HepG2 (cell line): ENCODE measurements around the gene NPDC1. TPM values are rescaled to one million over a fixed set of nuclear protein-coding genes. Genes with fewer than 3 reads are reported as not detected.

Experiments
- BORCS8-MEF2B ChIP-seq: sonication (generic); formaldehyde crosslinking; IDR thresholded peaks from 2 replicates; pipeline ENCODE4 v1.8.0; 2022; ENCODE audit warnings: mild to moderate bottlenecking, missing genetic modification reagents
- CHCHD3 ChIP-seq: sonication (generic); formaldehyde crosslinking; IDR thresholded peaks from 2 replicates; pipeline ENCODE4 v1.8.0; 2022; ENCODE audit warnings: mild to moderate bottlenecking, missing genetic modification reagents, moderate library complexity
- MIER2 ChIP-seq: IDR thresholded peaks from 2 replicates; pipeline ENCODE4 v1.6.1; 2016; ENCODE audit warnings: missing biosample characterization, missing genetic modification reagents
- MYC ChIP-seq: sonication (generic); formaldehyde crosslinking; IDR thresholded peaks from 2 replicates; pipeline ENCODE4 v1.9.0; 2021; ENCODE audit warnings: missing genetic modification reagents, borderline replicate concordance
- RBM39 ChIP-seq: fragments of 200-400 bp; formaldehyde crosslinking; IDR thresholded peaks from one replicate; pipeline ENCODE4 v1.6.1; 2018; ENCODE audit warnings: antibody characterized with exemption, mild to moderate bottlenecking, low read depth, low read length; ENCODE audit not compliant: poor library complexity, severe bottlenecking
- ZBTB42 ChIP-seq: sonication (generic); formaldehyde crosslinking; IDR thresholded peaks from 2 replicates; pipeline ENCODE4 v1.5.0; 2020; ENCODE audit warnings: mild to moderate bottlenecking, missing genetic modification reagents
- ZNF180 ChIP-seq: sonication (generic); formaldehyde crosslinking; IDR thresholded peaks from 2 replicates; pipeline ENCODE4 v1.4.0; 2020; ENCODE audit warnings: low read depth, missing genetic modification reagents, borderline replicate concordance
- ZNF207 ChIP-seq: fragments of 450-650 bp; IDR thresholded peaks from 2 replicates; pipeline ENCODE4 v1.6.1; 2016; ENCODE audit warnings: antibody characterized with exemption, borderline replicate concordance
- ZNF337 ChIP-seq: sonication (generic); formaldehyde crosslinking; IDR thresholded peaks from 2 replicates; pipeline ENCODE4 v1.5.1; 2020; ENCODE audit warnings: missing genetic modification reagents, low read depth, mild to moderate bottlenecking, borderline replicate concordance
- ZNF343 ChIP-seq: sonication (generic); formaldehyde crosslinking; IDR thresholded peaks from 2 replicates; pipeline ENCODE4 v1.4.0; 2020; ENCODE audit warnings: mild to moderate bottlenecking, missing genetic modification reagents
- ZNF776 ChIP-seq: sonication (generic); formaldehyde crosslinking; IDR thresholded peaks from 2 replicates; pipeline ENCODE4 v1.4.0; 2020; ENCODE audit warnings: mild to moderate bottlenecking, missing genetic modification reagents
- ZNF850 ChIP-seq: sonication (generic); formaldehyde crosslinking; conservative IDR thresholded peaks from 2 replicates; pipeline ENCODE4 v1.9.0; 2021; ENCODE audit warnings: mild to moderate bottlenecking, missing genetic modification reagents
- polyA plus RNA-seq, 8 experiments: library from polyadenylated mRNA; depleted of rRNA in 3 of 8; stranded (reverse) in 7 of 8; unstranded in 1 of 8; fragments of >200 nt; fragmentation: Illumina TruSeq in 4 of 8; extraction: Trizol in 4 of 8; gene quantifications; 2 replicates each; pipeline versions ENCODE4 v1.2.1 to v1.2.3, GENCODE V29; 2011 to 2016; ENCODE audit warnings: low read depth in 4 of 8, missing spikeins in 1 of 8, mixed read lengths in 1 of 8; ENCODE audit not compliant: insufficient read depth in 1 of 8
- total RNA-seq, 5 experiments: library from RNA; depleted of rRNA; stranded (reverse); fragments of >200 nt; fragmentation: Illumina TruSeq; extraction: Trizol; gene quantifications; 2 replicates each; pipeline ENCODE4 v1.2.3, GENCODE V29; 2016; ENCODE audit warnings: low read depth in 1 of 5
- TF ChIP-seq, protein P1 (sequence below): sonication (generic); formaldehyde crosslinking; IDR thresholded peaks from 2 replicates; pipeline ENCODE4 v1.4.0; 2020; ENCODE audit warnings: mild to moderate bottlenecking, missing genetic modification reagents, borderline replicate concordance
- TF ChIP-seq, protein P2 (sequence below): sonication (generic); formaldehyde crosslinking; IDR thresholded peaks from 2 replicates; pipeline ENCODE4 v1.4.0; 2020; ENCODE audit warnings: missing genetic modification reagents
- TF ChIP-seq, protein P3 (sequence below): sonication (generic); formaldehyde crosslinking; IDR thresholded peaks from 2 replicates; pipeline ENCODE4 v1.5.0; 2020; ENCODE audit warnings: mild to moderate bottlenecking, missing genetic modification reagents

The NPDC1 gene
- total and polyA plus RNA-seq, 2 of the 13 experiments (the other 11 are each of a cell fraction or from before 2014, with no cell fraction given): 0.84 to 5.4 TPM

DNA sequence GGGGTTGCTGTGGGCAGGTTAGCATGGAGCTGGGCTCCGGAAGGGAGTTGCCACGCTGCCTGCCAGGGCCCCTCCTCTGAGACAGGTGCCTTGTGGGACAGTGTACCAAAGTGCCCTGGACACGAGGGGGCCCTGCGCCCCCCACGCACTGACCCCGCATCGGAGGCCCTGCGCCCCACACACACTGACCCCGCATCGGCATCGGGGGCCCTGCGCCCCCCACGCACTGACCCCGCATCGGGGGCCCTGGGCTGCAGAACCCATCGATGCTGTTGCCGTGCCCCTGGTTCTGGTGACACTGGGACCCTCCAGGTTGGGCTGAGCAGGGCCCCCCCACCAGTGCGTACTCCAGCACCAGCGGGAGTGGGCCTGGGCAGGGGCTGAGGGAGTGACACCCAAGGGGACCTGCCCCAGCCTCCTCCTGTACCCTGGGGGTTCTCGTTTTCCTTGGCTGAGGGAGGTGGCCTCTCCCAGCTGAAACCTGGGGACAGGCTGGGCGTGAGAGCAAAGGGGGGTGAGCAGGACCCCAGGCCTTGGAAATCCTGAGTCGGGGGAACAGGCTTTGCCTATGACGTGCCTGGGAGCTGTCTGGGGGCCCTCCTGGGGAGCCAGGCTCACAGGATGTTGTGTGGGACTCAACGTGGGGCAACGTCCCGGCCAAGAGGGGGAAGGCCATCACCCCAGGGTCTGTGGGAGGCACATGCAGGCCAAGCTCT is 17.5 kb upstream of the NPDC1 start (continued):
- TF ChIP-seq, protein P1, sequence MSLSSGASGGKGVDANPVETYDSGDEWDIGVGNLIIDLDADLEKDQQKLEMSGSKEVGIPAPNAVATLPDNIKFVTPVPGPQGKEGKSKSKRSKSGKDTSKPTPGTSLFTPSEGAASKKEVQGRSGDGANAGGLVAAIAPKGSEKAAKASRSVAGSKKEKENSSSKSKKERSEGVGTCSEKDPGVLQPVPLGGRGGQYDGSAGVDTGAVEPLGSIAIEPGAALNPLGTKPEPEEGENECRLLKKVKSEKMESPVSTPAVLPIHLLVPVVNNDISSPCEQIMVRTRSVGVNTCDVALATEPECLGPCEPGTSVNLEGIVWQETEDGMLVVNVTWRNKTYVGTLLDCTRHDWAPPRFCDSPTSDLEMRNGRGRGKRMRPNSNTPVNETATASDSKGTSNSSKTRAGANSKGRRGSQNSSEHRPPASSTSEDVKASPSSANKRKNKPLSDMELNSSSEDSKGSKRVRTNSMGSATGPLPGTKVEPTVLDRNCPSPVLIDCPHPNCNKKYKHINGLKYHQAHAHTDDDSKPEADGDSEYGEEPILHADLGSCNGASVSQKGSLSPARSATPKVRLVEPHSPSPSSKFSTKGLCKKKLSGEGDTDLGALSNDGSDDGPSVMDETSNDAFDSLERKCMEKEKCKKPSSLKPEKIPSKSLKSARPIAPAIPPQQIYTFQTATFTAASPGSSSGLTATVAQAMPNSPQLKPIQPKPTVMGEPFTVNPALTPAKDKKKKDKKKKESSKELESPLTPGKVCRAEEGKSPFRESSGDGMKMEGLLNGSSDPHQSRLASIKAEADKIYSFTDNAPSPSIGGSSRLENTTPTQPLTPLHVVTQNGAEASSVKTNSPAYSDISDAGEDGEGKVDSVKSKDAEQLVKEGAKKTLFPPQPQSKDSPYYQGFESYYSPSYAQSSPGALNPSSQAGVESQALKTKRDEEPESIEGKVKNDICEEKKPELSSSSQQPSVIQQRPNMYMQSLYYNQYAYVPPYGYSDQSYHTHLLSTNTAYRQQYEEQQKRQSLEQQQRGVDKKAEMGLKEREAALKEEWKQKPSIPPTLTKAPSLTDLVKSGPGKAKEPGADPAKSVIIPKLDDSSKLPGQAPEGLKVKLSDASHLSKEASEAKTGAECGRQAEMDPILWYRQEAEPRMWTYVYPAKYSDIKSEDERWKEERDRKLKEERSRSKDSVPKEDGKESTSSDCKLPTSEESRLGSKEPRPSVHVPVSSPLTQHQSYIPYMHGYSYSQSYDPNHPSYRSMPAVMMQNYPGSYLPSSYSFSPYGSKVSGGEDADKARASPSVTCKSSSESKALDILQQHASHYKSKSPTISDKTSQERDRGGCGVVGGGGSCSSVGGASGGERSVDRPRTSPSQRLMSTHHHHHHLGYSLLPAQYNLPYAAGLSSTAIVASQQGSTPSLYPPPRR (CRISPR knock-in tag): 0 out of 2 replicates have a peak, but pooled peaks have one; percentile 11
- TF ChIP-seq ZNF850 (no peak), ZNF180 (CRISPR knock-in tag) (no peak), ZNF776 (CRISPR knock-in tag) (0 out of 2 replicates have a peak, but pooled peaks have one; percentile 1), RBM39 (no peak), CHCHD3 (CRISPR knock-in tag) (no peak), ZNF337 (CRISPR knock-in tag) (no peak), ZNF343 (CRISPR knock-in tag) (no peak), ZBTB42 (CRISPR knock-in tag) (0 out of 2 replicates have a peak, but pooled peaks have one; percentile 63), ZNF207 (no peak), MYC (CRISPR knock-in tag) (no peak), MIER2 (CRISPR knock-in tag) (no peak), BORCS8-MEF2B (CRISPR knock-in tag) (no peak)
- TF ChIP-seq, protein P2, sequence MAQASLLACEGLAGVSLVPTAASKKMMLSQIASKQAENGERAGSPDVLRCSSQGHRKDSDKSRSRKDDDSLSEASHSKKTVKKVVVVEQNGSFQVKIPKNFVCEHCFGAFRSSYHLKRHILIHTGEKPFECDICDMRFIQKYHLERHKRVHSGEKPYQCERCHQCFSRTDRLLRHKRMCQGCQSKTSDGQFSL (CRISPR knock-in tag): 0 out of 2 replicates have a peak, but pooled peaks have one; percentile 3
- TF ChIP-seq, protein P3, sequence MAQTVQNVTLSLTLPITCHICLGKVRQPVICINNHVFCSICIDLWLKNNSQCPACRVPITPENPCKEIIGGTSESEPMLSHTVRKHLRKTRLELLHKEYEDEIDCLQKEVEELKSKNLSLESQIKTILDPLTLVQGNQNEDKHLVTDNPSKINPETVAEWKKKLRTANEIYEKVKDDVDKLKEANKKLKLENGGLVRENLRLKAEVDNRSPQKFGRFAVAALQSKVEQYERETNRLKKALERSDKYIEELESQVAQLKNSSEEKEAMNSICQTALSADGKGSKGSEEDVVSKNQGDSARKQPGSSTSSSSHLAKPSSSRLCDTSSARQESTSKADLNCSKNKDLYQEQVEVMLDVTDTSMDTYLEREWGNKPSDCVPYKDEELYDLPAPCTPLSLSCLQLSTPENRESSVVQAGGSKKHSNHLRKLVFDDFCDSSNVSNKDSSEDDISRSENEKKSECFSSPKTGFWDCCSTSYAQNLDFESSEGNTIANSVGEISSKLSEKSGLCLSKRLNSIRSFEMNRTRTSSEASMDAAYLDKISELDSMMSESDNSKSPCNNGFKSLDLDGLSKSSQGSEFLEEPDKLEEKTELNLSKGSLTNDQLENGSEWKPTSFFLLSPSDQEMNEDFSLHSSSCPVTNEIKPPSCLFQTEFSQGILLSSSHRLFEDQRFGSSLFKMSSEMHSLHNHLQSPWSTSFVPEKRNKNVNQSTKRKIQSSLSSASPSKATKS (CRISPR knock-in tag): no peak
